Stimulated activated naive B cell treated with anti-CD40 and anti-IgM and Interleukin-4, amounts not matched to agents 10 μg/mL and 1 μg/mL and 100 μg/mL, for 72 hours (primary cell): Measurements from ENCODE around the gene LRRC38.
A peak's percentile ranks its signal among the peaks of the same experiment; 100 is the strongest.

Experiments used
- ATAC-seq, 2 donors: fragments of 150-1000 bp; cut with Tn5 transposase; replicated peaks; 2 replicates each; pipeline ENCODE4 v1.10.0; 2021; ENCODE audit warnings: moderate library complexity in 1 of 2
- DNase-seq: peaks from one replicate; pipeline ENCODE4 v3.0.0; 2021
- H3K27ac Mint-ChIP-seq: one replicate; pipeline ENCODE4 v1.8.0; 2022; ENCODE audit warnings: mild to moderate bottlenecking, mixed read lengths
- H3K27me3 Mint-ChIP-seq, 2 donors: one replicate each; pipeline ENCODE4 v1.8.0; 2022; ENCODE audit warnings: mixed read lengths in 2 of 2
- H3K36me3 Mint-ChIP-seq, 2 donors: one replicate each; pipeline ENCODE4 v1.8.0; 2022; ENCODE audit warnings: mixed read lengths in 2 of 2, mild to moderate bottlenecking in 1 of 2
- H3K4me1 Mint-ChIP-seq, 2 donors: one replicate each; pipeline ENCODE4 v1.8.0; 2022; ENCODE audit warnings: mixed read lengths in 2 of 2, mild to moderate bottlenecking in 1 of 2
- H3K4me3 Mint-ChIP-seq, 2 donors: one replicate each; pipeline ENCODE4 v1.8.0; 2022; ENCODE audit warnings: mild to moderate bottlenecking in 2 of 2, mixed read lengths in 2 of 2, moderate library complexity in 1 of 2
- H3K9me3 Mint-ChIP-seq, 2 donors: one replicate each; pipeline ENCODE4 v1.8.0; 2022; ENCODE audit warnings: mixed read lengths in 2 of 2, mild to moderate bottlenecking in 1 of 2

Gene LRRC38

GRCh38 chr1:13539683-13540082, 25.9 kb upstream of the LRRC38 start:
- Mint-ChIP-seq H3K36me3 (no peaks in the 10 kb centered on the region), H3K4me1 (no peaks in the 10 kb centered on the region)

GRCh38 chr1:13538832-13539231, 25.0 kb upstream of the LRRC38 start:
- Mint-ChIP-seq H3K36me3 (no peaks in the 10 kb centered on the region), H3K27me3 (peaks cover 16 to 19% of the 10 kb centered on the region in 2 donors), H3K4me3 (no peak overlapping the region), H3K4me1 (no peaks in the 10 kb centered on the region), H3K27ac (no peak overlapping the region), H3K9me3 (no peaks in the 10 kb centered on the region)
- no peak for ATAC-seq
- DNase-seq = no peak

More at GRCh38 chr1:13539683-13540082, 25.9 kb upstream of the LRRC38 start:
- DNase-seq (no peak), ATAC-seq (no peak)
- peaks cover 19 to 22% of the 10 kb centered on the region in 2 donors for H3K27me3 Mint-ChIP-seq
- H3K27ac Mint-ChIP-seq = no peak overlapping the region
- H3K4me3 Mint-ChIP-seq = no peak overlapping the region
- no peaks in the 10 kb centered on the region for H3K9me3 Mint-ChIP-seq

- no peak overlapping the region for H3K27ac Mint-ChIP-seq
- no peaks in the 10 kb centered on the region for H3K4me1 Mint-ChIP-seq
- H3K9me3 Mint-ChIP-seq = no peaks in the 10 kb centered on the region
- peaks cover 16 to 19% of the 10 kb centered on the region in 2 donors for H3K27me3 Mint-ChIP-seq
- ATAC-seq (no peak), DNase-seq (no peak)
- H3K4me3 Mint-ChIP-seq = no peak overlapping the region
- H3K36me3 Mint-ChIP-seq = no peaks in the 10 kb centered on the region
These were observed 22.8 kb upstream of the LRRC38 start for GRCh38 chr1:13536571-13536970.

- no peak overlapping the region for H3K27ac Mint-ChIP-seq
- peaks cover 3 to 6% of the 10 kb centered on the region in 2 donors for H3K4me1 Mint-ChIP-seq
- no peak overlapping the region for H3K4me3 Mint-ChIP-seq
- H3K9me3 Mint-ChIP-seq = no peaks in the 10 kb centered on the region
- DNase-seq (no peak), ATAC-seq (no peak)
- no peaks in the 10 kb centered on the region for H3K36me3 Mint-ChIP-seq
- H3K27me3 Mint-ChIP-seq = peaks cover 13 to 19% of the 10 kb centered on the region in 2 donors
These were observed 21.4 kb upstream of the LRRC38 start for GRCh38 chr1:13535227-13535626.

- no peak for DNase-seq
- Mint-ChIP-seq H3K4me1 (peaks cover 3 to 12% of the 10 kb centered on the region in 2 donors), H3K36me3 (no peaks in the 10 kb centered on the region), H3K4me3 (no peak overlapping the region), H3K9me3 (peaks cover 5% of the 10 kb centered on the region in 2 donors), H3K27me3 (peaks cover 0 to 10% of the 10 kb centered on the region in 2 donors), H3K27ac (no peak overlapping the region)
- ATAC-seq = no peak
These were observed 14.5 kb upstream of the LRRC38 start for GRCh38 chr1:13528320-13528719.

GRCh38 chr1:13523780-13524477, 10.1 kb upstream of the LRRC38 start:
- H3K27ac Mint-ChIP-seq = no peak overlapping the region
- ATAC-seq = no peak
- H3K9me3 Mint-ChIP-seq = peaks cover 10 to 11% of the 10 kb centered on the region in 2 donors
- peaks cover 25% of the 10 kb centered on the region in 2 donors for H3K27me3 Mint-ChIP-seq
- no peak overlapping the region for H3K4me3 Mint-ChIP-seq
- no peaks in the 10 kb centered on the region for H3K4me1 Mint-ChIP-seq
- no peak for DNase-seq
- peaks cover 0 to 3% of the 10 kb centered on the region in 2 donors for H3K36me3 Mint-ChIP-seq

GRCh38 chr1:13520985-13521384, 7.2 kb upstream of the LRRC38 start:
- no peak overlapping the region for H3K4me3 Mint-ChIP-seq
- H3K9me3 Mint-ChIP-seq = peaks cover 5 to 9% of the 10 kb centered on the region in 2 donors
- ATAC-seq (no peak), DNase-seq (no peak)
- peaks cover 0 to 3% of the 10 kb centered on the region in 2 donors for H3K4me1 Mint-ChIP-seq
- H3K27me3 Mint-ChIP-seq = peaks cover 50 to 52% of the 10 kb centered on the region in 2 donors
- H3K27ac Mint-ChIP-seq = no peak overlapping the region
- H3K36me3 Mint-ChIP-seq = peaks cover 0 to 3% of the 10 kb centered on the region in 2 donors

GRCh38 chr1:13517193-13517812, 3.5 kb upstream of the LRRC38 start:
- Mint-ChIP-seq H3K9me3 (peaks cover 5 to 8% of the 10 kb centered on the region in 2 donors), H3K4me3 (no peak overlapping the region), H3K4me1 (peaks cover 6 to 9% of the 10 kb centered on the region in 2 donors), H3K36me3 (peaks cover 0 to 3% of the 10 kb centered on the region in 2 donors), H3K27me3 (peaks cover 48 to 83% of the 10 kb centered on the region in 2 donors), H3K27ac (no peak overlapping the region)
- DNase-seq (no peak), ATAC-seq (peak; percentile 39 to 58)

- no peak overlapping the region for H3K27ac Mint-ChIP-seq
- DNase-seq (no peak), ATAC-seq (no peak)
- no peak overlapping the region for H3K4me3 Mint-ChIP-seq
- peaks cover 0 to 3% of the 10 kb centered on the region in 2 donors for H3K36me3 Mint-ChIP-seq
- H3K9me3 Mint-ChIP-seq = peaks cover 5 to 8% of the 10 kb centered on the region in 2 donors
- peaks cover 54 to 90% of the 10 kb centered on the region in 2 donors for H3K27me3 Mint-ChIP-seq
- H3K4me1 Mint-ChIP-seq = peaks cover 6 to 9% of the 10 kb centered on the region in 2 donors
These were observed 2.8 kb upstream of the LRRC38 start for GRCh38 chr1:13516606-13517005.

GRCh38 chr1:13514821-13515220, 1.0 kb upstream of the LRRC38 start:
- H3K36me3 Mint-ChIP-seq = peaks cover 0 to 3% of the 10 kb centered on the region in 2 donors
- H3K27me3 Mint-ChIP-seq = peaks cover 54 to 88% of the 10 kb centered on the region in 2 donors
- DNase-seq = no peak
- H3K4me3 Mint-ChIP-seq = no peak overlapping the region
- ATAC-seq = no peak
- peaks cover 5% of the 10 kb centered on the region in 2 donors for H3K9me3 Mint-ChIP-seq
- H3K27ac Mint-ChIP-seq = no peak overlapping the region
- H3K4me1 Mint-ChIP-seq = peaks cover 6 to 9% of the 10 kb centered on the region in 2 donors

GRCh38 chr1:13513063-13513894, 524 bp downstream of the LRRC38 start:
- H3K9me3 Mint-ChIP-seq = peaks cover 0 to 1% of the 10 kb centered on the region in 2 donors

GRCh38 chr1:13512472-13512871, 1.3 kb downstream of the LRRC38 start:
- ATAC-seq (no peak), DNase-seq (no peak)
- Mint-ChIP-seq H3K9me3 (no peaks in the 10 kb centered on the region), H3K36me3 (no peaks in the 10 kb centered on the region), H3K4me1 (peaks cover 6 to 9% of the 10 kb centered on the region in 2 donors), H3K27me3 (peaks cover 46 to 73% of the 10 kb centered on the region in 2 donors), H3K4me3 (no peak overlapping the region), H3K27ac (no peak overlapping the region)

More at GRCh38 chr1:13513063-13513894, 524 bp downstream of the LRRC38 start:
- Mint-ChIP-seq H3K4me3 (peak overlapping the region in 1 of 2 donors; percentile 50), H3K27me3 (peaks cover 54 to 81% of the 10 kb centered on the region in 2 donors), H3K4me1 (peaks cover 6 to 9% of the 10 kb centered on the region in 2 donors), H3K36me3 (no peaks in the 10 kb centered on the region), H3K27ac (peak overlapping the region; percentile 42)
- ATAC-seq (no peak), DNase-seq (no peak)

GRCh38 chr1:13510499-13510898, 3.3 kb downstream of the LRRC38 start:
- no peak for DNase-seq
- peaks cover 3 to 9% of the 10 kb centered on the region in 2 donors for H3K4me1 Mint-ChIP-seq
- H3K27ac Mint-ChIP-seq = no peak overlapping the region
- H3K4me3 Mint-ChIP-seq = no peak overlapping the region
- no peaks in the 10 kb centered on the region for H3K9me3 Mint-ChIP-seq
- H3K27me3 Mint-ChIP-seq = peaks cover 33 to 57% of the 10 kb centered on the region in 2 donors
- no peaks in the 10 kb centered on the region for H3K36me3 Mint-ChIP-seq
- no peak for ATAC-seq

GRCh38 chr1:13507075-13507474, 6.7 kb downstream of the LRRC38 start:
- no peaks in the 10 kb centered on the region for H3K36me3 Mint-ChIP-seq
- H3K27ac Mint-ChIP-seq = no peak overlapping the region
- DNase-seq = no peak
- peaks cover 25 to 29% of the 10 kb centered on the region in 2 donors for H3K27me3 Mint-ChIP-seq
- no peaks in the 10 kb centered on the region for H3K4me1 Mint-ChIP-seq
- ATAC-seq = no peak
- no peaks in the 10 kb centered on the region for H3K9me3 Mint-ChIP-seq
- no peak overlapping the region for H3K4me3 Mint-ChIP-seq
